Left ventricle myocardium inferior (tissue), 1 donor: ENCODE measurements around the gene IFT43. TPM values are rescaled to one million over a fixed set of nuclear protein-coding genes. Genes with fewer than 3 reads are reported as not detected.

Experiments
- DNase-seq: peaks from one replicate; pipeline ENCODE4 v3.0.0-alpha.2; 2020
- H3K27ac ChIP-seq: fragments of 200-600 bp; replicated peaks from 2 replicates; pipeline ENCODE4 v1.8.0; 2021
- H3K27me3 ChIP-seq: fragments of 200-600 bp; 2 replicates; pipeline ENCODE4 v1.8.0; 2021; ENCODE audit warnings: low read depth
- H3K36me3 ChIP-seq: fragments of 200-600 bp; 2 replicates; pipeline ENCODE4 v1.8.0; 2021
- H3K4me1 ChIP-seq: fragments of 200-600 bp; 2 replicates; pipeline ENCODE4 v1.8.0; 2021
- H3K4me3 ChIP-seq: fragments of 200-600 bp; 2 replicates; pipeline ENCODE4 v1.8.0; 2021; ENCODE audit warnings: mild to moderate bottlenecking, moderate library complexity
- H3K9me3 ChIP-seq: fragments of 200-600 bp; replicated peaks from 2 replicates; pipeline ENCODE4 v1.8.0; 2021
- CTCF ChIP-seq: fragments of 200-600 bp; IDR thresholded peaks from 2 replicates; pipeline ENCODE4 v1.8.0; 2021; ENCODE audit warnings: antibody characterized with exemption, mild to moderate bottlenecking, borderline replicate concordance
- intact Hi-C: fragments of 100-400 bp; cut with micrococcal nuclease; formaldehyde crosslinking; loops from one replicate; pipeline ENCODE4 v1.11.0; 2022
- total RNA-seq: library from RNA; stranded (reverse); fragmentation: NEBNext Ultra II Directional; extraction: Animal tissue kit (Norgen Biotek cat#: 25700); gene quantifications from one replicate; pipeline ENCODE4 v1.2.1, GENCODE V29; 2021
- donor health status: DM: no; HTN: yes; CAD: no; lungs with severe emphysema.

IFT43 gene
- total RNA-seq, 1 donor from 2014 or later, result 29.8 TPM

GRCh38 chr14:76078501-76078900 lies 92.9 kb downstream of the IFT43 start:
- peaks cover 4% of the 10 kb centered on the region for H3K4me1 ChIP-seq
- H3K36me3 ChIP-seq, result peaks cover 19% of the 10 kb centered on the region
- intact Hi-C loops, result no loop called here
- H3K4me3 ChIP-seq, result no peak overlapping the region
- DNase-seq, result no peak
- H3K9me3 ChIP-seq, result no peaks in the 10 kb centered on the region
- no peak overlapping the region for H3K27ac ChIP-seq
- no peak for TF ChIP-seq CTCF
- no peaks in the 10 kb centered on the region for H3K27me3 ChIP-seq

- H3K27me3 ChIP-seq, result no peaks in the 10 kb centered on the region
- no peak overlapping the region for H3K27ac ChIP-seq
- no peaks in the 10 kb centered on the region for H3K9me3 ChIP-seq
- H3K4me1 ChIP-seq, result peaks cover 4% of the 10 kb centered on the region
- DNase-seq, result peak; percentile 22
- no peak for TF ChIP-seq CTCF
- intact Hi-C loops, result no loop called here
- H3K4me3 ChIP-seq, result no peak overlapping the region
- peaks cover 24% of the 10 kb centered on the region for H3K36me3 ChIP-seq
Measured at GRCh38 chr14:76080025-76080424, 94.5 kb downstream of the IFT43 start.

- peaks cover 24% of the 10 kb centered on the region for H3K36me3 ChIP-seq
- TF ChIP-seq CTCF, result no peak
- no peak for DNase-seq
- intact Hi-C loops, result no loop called here
- H3K4me3 ChIP-seq, result no peak overlapping the region
- no peaks in the 10 kb centered on the region for H3K27me3 ChIP-seq
- no peaks in the 10 kb centered on the region for H3K9me3 ChIP-seq
- no peak overlapping the region for H3K27ac ChIP-seq
- H3K4me1 ChIP-seq, result peaks cover 4% of the 10 kb centered on the region
Measured at GRCh38 chr14:76080471-76080870, 94.9 kb downstream of the IFT43 start.

- Histone ChIP-seq H3K27ac (no peak overlapping the region), H3K4me3 (no peak overlapping the region), H3K4me1 (peaks cover 4% of the 10 kb centered on the region), H3K36me3 (peaks cover 24% of the 10 kb centered on the region), H3K9me3 (no peaks in the 10 kb centered on the region), H3K27me3 (no peaks in the 10 kb centered on the region)
- no peak for TF ChIP-seq CTCF
- intact Hi-C loops, result no loop called here
- no peak for DNase-seq
Measured at GRCh38 chr14:76081642-76082041, 96.1 kb downstream of the IFT43 start.

GRCh38 chr14:76083796-76084765 lies 98.5 kb downstream of the IFT43 start:
- H3K27ac ChIP-seq, result no peak overlapping the region
- H3K4me1 ChIP-seq, result no peaks in the 10 kb centered on the region
- peaks cover 24% of the 10 kb centered on the region for H3K36me3 ChIP-seq

More at GRCh38 chr14:76083796-76084765, 98.5 kb downstream of the IFT43 start:
- H3K4me3 ChIP-seq, result no peak overlapping the region
- intact Hi-C loops, result no loop called here
- DNase-seq, result no peak
- no peaks in the 10 kb centered on the region for H3K27me3 ChIP-seq
- H3K9me3 ChIP-seq, result no peaks in the 10 kb centered on the region
- no peak for TF ChIP-seq CTCF
